Right lobe of liver (tissue), 4 donors: ENCODE measurements around the gene ZNF142.

Experiments
- CTCF ChIP-seq, 4 donors: fragments of 200-600 bp in 3 of 4; fragments of 450-650 bp in 1 of 4; IDR thresholded peaks; one replicate each; pipeline versions ENCODE4 v1.5.1 to v1.8.0; 2016 to 2022; ENCODE audit warnings: antibody characterized with exemption in 4 of 4, mild to moderate bottlenecking in 2 of 4
- POLR2A ChIP-seq: fragments of 450-650 bp; IDR thresholded peaks from one replicate; pipeline ENCODE4 v1.6.1; 2017; ENCODE audit warnings: antibody characterized with exemption, mild to moderate bottlenecking
- donor health status: DM: no; HTN: no; CAD: no.
- donor health status: DM: no; HTN: no; CAD: no.
- donor health status: DM: no; HTN: yes; CAD: no.

GRCh38 chr2:218671097-218671653 lies 11.8 kb upstream of the ZNF142 start:
- TF ChIP-seq CTCF (IDR thresholded peaks at IDR 0.05) (no peak), POLR2A (no peak)
